Measurements from ENCODE around the gene LPP.

Gene LPP

DNA sequence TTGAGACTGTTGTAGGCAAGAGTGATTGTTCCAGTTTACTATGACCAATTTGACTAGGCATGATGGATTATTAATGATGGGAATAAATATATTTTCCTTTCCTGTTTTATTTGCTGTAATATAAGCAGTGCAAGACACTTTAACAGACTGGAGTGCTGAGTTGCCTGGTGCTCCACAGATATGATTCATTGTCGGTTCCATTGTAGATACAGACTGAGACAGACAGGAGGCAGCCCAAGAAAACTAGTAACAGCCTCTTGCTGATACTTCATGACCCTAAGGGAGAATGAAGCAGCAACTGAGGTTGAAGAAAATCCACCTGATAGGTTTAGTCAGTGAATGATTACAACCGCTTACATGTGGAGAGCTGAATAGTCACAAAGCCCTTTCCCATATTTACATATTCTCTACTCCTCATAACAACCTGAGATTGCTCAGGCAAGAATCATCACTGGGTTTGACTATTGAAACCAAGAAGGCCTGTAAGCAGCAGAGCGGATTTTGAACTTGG lies 782.7 kb downstream of the LPP start:
- H3K4me3 ChIP-seq (replicated peaks; ENCODE audit: low read depth, low read length) = no peak overlapping the region
- TF ChIP-seq, protein P1, sequence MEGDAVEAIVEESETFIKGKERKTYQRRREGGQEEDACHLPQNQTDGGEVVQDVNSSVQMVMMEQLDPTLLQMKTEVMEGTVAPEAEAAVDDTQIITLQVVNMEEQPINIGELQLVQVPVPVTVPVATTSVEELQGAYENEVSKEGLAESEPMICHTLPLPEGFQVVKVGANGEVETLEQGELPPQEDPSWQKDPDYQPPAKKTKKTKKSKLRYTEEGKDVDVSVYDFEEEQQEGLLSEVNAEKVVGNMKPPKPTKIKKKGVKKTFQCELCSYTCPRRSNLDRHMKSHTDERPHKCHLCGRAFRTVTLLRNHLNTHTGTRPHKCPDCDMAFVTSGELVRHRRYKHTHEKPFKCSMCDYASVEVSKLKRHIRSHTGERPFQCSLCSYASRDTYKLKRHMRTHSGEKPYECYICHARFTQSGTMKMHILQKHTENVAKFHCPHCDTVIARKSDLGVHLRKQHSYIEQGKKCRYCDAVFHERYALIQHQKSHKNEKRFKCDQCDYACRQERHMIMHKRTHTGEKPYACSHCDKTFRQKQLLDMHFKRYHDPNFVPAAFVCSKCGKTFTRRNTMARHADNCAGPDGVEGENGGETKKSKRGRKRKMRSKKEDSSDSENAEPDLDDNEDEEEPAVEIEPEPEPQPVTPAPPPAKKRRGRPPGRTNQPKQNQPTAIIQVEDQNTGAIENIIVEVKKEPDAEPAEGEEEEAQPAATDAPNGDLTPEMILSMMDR (IDR thresholded peaks at IDR 0.05; ENCODE audit: low read depth, low read length, missing control alignments) = no peak
- DNase-seq (ENCODE audit: extremely low read depth, low read depth) = no peak

DNA sequence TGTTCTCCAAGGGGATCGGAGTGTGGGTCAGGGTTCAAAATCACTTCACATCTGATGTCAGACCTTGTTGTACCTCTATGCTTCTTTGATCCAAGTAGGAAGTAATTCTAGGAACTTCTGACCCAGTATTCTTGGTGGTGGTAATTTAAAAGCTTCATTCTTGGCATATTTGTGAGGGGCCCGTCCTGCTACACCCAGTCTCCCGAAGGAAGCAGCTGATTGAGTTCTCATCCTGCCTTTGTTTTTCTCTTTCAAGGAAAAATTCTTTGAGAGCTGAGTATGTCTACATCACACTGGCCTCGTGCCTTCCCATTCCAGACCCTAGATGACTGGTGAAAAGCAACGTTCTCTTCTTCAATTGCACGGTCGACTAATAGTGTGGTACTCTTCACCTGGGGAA lies 783.4 kb downstream of the LPP start:
- TF ChIP-seq, protein P1 (IDR thresholded peaks at IDR 0.05; ENCODE audit: low read depth, low read length, missing control alignments) = no peak
- DNase-seq (ENCODE audit: extremely low read depth, low read depth) = no peak
- no peak overlapping the region for H3K4me3 ChIP-seq (replicated peaks; ENCODE audit: low read depth, low read length)

DNA sequence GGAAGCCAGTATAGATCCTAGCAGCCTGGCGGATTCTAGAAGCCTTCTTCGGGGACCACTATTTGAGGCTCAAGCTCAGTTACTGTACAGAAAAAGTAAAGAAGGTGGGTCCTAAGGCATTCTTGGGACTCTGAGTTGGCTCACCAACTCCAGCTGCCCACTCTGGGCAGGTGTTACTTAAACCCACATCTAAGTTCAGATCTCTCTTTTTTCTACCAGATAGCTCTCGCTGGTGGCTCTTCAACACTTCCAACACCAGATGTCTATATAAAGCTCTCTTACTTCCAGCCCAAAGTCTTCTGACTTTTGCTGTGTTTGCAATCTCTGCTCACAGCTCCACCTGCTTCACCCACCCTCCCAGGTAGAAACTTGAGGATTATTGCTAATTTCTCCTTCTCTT lies 785.0 kb downstream of the LPP start:
- TF ChIP-seq, protein P1 (IDR thresholded peaks at IDR 0.05; ENCODE audit: low read depth, low read length, missing control alignments) = no peak
- DNase-seq (ENCODE audit: extremely low read depth, low read depth) = no peak

DNA sequence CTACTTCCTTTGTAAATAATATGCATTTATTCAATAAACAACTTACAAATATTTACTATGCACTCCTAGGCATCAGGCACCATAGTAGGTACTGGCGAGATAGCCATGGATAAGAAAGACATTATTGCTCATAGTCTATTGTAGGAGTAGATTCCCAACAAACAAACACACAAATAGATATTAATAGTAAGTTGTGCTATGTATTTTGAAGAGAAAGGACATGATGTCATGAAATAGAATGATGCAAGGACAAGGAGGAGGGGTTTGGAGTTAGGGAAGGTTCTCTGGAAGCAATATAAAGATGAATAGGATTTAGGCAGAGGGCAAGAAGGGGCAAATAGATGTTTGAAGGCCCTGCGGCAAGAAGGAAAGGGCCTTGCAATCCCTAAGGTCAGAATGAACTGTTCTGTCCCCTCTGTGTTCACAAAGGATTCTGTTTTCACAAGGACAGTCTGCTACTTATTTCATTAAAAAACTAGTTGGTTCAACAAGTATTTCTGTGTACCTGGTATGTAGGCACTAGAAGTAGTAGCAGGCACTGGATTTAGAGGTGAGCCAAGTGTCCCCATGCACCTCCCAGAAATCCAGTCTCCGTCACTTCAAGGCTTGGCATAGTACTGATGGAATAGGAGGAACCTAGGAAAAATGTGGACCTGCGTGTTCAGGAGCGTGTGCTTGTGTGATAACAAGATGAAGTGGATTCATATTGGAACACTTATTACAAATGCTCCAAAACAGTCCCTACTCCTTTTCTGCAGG lies 786.0 kb downstream of the LPP start:
- TF ChIP-seq, protein P1 (IDR thresholded peaks at IDR 0.05; ENCODE audit: low read depth, low read length, missing control alignments) = no peak
- no peak for DNase-seq (ENCODE audit: extremely low read depth, low read depth)
- no peak overlapping the region for H3K4me3 ChIP-seq (replicated peaks; ENCODE audit: low read depth, low read length)

More for the DNA sequence above, 785.0 kb downstream of the LPP start:
- H3K4me3 ChIP-seq (replicated peaks; ENCODE audit: low read depth, low read length) = no peak overlapping the region
